HL-60 (cell line): ENCODE results near the gene PCDHB5.
"Not testable (repeated sequence)": the region's sequence is repeated elsewhere in the genome, so short reads cannot be mapped to it uniquely, and the experiment has no call there.

ENCODE experiments used
- POLR2AphosphoS5 ChIP-seq: IDR thresholded peaks from 2 replicates; pipeline ENCODE4 v1.6.1; 2012; ENCODE audit warnings: low read depth
- TF ChIP-seq, protein P1 (sequence below): IDR thresholded peaks from one replicate; pipeline ENCODE4 v1.5.1; 2011; ENCODE audit warnings: low read length, control low read depth, inconsistent platforms; ENCODE audit not compliant: insufficient read depth

DNA sequence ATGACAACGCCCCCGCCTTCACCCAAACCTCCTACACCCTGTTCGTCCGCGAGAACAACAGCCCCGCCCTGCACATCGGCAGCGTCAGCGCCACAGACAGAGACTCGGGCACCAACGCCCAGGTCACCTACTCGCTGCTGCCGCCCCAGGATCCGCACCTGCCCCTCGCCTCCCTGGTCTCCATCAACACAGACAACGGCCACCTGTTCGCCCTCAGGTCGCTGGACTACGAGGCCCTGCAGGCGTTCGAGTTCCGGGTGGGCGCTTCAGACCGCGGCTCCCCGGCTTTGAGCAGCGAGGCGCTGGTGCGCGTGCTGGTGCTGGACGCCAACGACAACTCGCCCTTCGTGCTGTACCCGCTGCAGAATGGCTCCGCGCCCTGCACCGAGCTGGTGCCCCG, 44.4 kb downstream of the PCDHB5 start:
- TF ChIP-seq, protein P1, sequence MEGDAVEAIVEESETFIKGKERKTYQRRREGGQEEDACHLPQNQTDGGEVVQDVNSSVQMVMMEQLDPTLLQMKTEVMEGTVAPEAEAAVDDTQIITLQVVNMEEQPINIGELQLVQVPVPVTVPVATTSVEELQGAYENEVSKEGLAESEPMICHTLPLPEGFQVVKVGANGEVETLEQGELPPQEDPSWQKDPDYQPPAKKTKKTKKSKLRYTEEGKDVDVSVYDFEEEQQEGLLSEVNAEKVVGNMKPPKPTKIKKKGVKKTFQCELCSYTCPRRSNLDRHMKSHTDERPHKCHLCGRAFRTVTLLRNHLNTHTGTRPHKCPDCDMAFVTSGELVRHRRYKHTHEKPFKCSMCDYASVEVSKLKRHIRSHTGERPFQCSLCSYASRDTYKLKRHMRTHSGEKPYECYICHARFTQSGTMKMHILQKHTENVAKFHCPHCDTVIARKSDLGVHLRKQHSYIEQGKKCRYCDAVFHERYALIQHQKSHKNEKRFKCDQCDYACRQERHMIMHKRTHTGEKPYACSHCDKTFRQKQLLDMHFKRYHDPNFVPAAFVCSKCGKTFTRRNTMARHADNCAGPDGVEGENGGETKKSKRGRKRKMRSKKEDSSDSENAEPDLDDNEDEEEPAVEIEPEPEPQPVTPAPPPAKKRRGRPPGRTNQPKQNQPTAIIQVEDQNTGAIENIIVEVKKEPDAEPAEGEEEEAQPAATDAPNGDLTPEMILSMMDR: not testable (repeated sequence)
- TF ChIP-seq POLR2AphosphoS5: not testable (repeated sequence)
